HG03439 (cell line): ENCODE data around the gene ATP2C1.
"Not testable (repeated sequence)": the region's sequence is repeated elsewhere in the genome, so short reads cannot be mapped to it uniquely, and the experiment has no call there.

ENCODE experiments used
- ATAC-seq: cut with Tn5 transposase; IDR thresholded peaks from one replicate; pipeline ENCODE4 v1.9.1; 2021; ENCODE audit warnings: mild to moderate bottlenecking, moderate library complexity; ENCODE audit not compliant: unreplicated experiment

ATP2C1 gene, protein sequence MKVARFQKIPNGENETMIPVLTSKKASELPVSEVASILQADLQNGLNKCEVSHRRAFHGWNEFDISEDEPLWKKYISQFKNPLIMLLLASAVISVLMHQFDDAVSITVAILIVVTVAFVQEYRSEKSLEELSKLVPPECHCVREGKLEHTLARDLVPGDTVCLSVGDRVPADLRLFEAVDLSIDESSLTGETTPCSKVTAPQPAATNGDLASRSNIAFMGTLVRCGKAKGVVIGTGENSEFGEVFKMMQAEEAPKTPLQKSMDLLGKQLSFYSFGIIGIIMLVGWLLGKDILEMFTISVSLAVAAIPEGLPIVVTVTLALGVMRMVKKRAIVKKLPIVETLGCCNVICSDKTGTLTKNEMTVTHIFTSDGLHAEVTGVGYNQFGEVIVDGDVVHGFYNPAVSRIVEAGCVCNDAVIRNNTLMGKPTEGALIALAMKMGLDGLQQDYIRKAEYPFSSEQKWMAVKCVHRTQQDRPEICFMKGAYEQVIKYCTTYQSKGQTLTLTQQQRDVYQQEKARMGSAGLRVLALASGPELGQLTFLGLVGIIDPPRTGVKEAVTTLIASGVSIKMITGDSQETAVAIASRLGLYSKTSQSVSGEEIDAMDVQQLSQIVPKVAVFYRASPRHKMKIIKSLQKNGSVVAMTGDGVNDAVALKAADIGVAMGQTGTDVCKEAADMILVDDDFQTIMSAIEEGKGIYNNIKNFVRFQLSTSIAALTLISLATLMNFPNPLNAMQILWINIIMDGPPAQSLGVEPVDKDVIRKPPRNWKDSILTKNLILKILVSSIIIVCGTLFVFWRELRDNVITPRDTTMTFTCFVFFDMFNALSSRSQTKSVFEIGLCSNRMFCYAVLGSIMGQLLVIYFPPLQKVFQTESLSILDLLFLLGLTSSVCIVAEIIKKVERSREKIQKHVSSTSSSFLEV

DNA sequence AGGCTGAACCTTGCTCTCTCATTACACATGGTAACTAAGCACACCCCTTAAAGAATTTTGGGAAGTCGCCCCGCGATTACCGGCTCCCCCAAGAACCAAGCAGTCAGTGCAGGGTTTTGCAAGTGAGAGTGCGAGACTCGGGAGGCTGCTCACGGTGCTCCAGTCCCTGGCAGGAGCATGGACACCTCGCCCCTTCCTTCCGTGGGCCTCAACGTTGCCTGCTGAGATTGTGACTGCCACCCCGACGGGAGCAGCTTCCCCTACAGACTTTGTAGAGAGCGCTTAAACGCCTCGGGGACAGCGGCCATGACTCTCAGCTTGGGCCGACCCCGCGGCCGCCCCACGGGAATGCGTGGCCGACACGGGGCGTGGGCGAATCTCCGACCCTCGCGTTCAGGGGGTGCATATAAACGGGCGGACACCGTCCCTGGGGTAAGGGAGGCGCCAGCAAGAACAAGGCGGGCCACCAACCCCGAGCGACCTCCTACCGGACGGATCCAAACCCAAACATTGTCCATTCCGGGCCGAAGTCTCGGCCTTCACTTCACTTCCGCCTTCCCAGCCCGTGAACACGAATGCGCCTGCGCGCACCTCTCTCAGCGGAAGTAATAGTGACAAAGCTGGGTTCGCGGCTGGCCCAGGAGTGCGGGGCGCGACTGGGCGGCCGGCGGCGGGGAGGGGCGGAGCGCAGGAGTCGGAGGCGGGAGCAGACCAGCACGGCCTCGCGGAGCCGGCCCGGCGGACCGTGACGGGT is at the start of gene ATP2C1:
TSS of gene ATP2C1 (plus strand) at position 709 of the 754 bp plus-strand sequence. CDS start 686 bp downstream, outside the sequence.
- ATAC-seq, result peak; percentile 88

DNA sequence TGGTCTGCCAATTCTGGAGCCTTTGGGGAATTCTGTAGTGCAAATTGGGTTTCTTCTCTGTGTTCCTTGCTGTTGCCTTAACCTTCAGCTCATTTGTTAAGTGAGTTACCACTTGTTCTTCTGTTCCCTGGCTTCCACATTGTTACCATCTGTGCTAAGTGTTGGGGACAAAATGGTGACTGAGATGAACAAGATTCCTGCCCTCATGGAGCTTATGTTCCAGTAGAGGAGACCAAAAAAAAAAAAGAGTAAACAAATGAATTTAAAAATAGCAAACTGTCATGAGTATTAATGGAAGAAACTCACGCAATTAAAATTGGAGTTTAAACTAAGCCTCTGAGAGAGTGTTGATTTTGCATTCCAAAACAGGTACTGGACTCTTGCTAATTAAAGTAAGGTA is 49.4 kb upstream of the ATP2C1 start:
- ATAC-seq, result no peak

DNA sequence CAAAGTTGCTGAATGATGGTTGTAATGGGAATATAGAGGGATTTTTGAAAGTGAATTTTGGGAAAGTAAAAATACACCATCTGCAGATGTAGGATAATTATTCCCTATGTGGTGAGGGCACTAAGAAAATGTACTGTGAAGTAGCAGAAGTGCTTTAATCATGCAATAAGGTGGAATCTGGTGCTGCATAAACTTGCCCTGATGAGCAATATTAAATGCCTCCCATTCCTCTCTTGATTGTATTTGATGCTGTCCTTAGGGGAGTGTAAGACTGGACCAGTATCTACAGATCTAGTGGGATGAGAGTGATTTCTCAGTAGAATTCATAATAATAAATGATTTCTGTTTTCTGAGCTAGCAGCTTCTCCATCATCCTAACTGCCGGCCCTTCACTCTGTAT is 47.7 kb upstream of the ATP2C1 start:
- ATAC-seq, result no peak

DNA sequence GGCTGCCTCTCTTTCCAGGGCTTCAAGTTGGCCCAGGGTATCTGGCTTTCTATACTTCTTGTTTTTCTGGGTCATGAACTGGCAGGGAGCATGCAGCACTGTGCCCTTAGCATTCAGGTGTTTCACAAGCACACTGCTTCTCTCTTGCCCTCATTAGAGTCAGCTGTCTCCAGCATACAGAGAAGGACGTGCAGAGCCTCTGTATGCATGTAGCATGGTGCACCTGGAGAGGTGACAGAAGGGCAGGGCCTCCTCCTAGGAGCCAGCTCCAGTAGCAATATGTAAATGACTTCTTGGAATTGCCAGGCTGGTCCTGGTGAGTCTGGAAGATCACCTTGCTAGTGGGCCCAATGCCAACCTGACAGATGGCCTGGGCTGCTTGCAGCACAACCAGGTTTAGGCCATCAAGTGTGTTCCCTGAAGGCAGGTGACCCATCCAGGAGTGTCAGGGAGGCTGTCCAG is 44.8 kb upstream of the ATP2C1 start:
- ATAC-seq, result no peak

DNA sequence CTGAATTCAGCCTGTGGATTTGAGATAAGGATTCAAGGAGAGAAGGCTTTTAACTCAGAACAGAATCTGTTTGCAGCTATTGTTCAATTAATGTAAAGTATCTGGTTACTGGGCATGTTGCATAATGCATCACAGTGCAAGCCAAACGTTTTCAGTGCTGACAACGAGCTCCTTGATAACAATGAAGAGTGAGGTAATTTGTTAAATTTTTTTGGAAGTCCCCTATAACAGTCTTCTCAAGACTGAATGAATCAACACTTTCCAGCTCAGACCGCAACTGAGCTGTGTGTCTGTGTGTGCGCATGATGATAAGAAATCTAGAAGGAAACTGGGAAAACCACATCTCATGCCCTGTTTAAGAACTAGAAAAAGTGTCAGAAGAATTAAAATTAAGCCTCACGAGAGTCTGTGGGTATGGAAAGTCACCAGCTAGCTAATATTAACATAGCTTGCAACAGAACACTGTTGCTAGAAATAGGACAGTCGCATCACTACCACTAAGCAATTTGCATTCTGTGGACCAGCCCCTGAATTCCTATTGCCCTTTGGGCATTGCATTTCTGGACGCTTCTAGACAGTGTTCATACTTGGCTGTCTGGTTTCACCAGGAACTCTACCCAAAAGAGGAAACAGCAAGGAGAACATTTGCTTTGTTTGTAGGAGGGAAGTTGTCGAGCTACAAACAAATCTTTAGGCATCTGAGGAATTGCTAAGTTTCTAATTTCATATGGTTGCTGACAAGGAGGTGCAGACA is 43.7 kb upstream of the ATP2C1 start:
- ATAC-seq, result peak; percentile 81

DNA sequence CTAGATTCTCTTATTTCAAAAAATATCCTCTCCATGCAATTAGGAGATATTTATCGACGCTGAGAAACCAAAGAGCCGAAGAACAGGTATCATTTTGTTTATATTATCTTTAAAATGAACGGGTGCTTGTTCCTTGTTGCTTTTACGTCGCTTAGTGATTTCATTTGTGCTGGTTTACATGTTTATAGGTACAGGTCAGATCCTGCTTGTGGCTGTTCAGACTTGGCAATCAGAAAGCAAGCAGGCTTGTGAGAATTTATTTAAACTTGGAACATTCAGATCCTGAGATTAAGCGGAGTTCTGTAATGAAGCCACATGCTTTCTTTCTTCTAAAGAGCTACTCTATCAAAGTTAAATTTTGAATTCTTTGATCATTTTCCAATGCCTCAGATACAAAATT is 43.0 kb upstream of the ATP2C1 start:
- ATAC-seq, result no peak

DNA sequence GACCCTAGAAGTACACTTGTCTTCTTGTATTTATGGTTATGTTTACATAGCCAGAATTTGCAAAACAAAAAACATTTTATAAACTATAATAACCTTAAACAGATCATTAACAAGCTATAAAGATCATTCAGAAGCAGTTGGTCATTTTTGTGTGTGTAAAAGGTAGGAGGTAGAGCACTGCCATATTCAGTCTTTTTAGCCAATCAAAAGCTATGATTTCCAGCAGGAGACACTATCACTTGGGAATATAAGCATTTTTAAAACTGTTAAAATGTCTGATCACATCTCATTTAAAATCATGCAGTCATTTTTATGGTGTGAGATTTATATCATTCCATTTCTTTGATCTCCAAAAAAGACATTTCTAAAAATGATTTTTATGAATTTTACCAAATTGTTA is 42.6 kb upstream of the ATP2C1 start:
- ATAC-seq, result no peak

DNA sequence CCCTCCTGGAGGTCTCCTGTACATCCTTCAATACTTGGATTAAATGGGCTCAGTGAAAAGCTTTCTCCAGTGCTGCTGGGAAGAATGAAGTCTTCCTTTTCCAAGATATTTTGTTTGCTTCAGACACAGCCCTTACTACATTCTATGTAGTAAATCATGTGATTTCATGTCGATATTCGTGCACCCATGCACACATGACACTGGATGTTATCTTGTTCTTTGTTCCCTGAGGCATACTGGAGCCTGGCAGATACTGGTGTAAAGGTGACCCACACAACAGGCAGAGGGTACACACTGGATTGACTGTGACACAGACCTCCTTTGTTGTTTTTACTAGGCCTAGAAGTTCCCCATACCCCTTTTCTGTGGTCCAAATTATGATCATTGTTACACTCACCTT is 40.3 kb upstream of the ATP2C1 start:
- no peak for ATAC-seq

DNA sequence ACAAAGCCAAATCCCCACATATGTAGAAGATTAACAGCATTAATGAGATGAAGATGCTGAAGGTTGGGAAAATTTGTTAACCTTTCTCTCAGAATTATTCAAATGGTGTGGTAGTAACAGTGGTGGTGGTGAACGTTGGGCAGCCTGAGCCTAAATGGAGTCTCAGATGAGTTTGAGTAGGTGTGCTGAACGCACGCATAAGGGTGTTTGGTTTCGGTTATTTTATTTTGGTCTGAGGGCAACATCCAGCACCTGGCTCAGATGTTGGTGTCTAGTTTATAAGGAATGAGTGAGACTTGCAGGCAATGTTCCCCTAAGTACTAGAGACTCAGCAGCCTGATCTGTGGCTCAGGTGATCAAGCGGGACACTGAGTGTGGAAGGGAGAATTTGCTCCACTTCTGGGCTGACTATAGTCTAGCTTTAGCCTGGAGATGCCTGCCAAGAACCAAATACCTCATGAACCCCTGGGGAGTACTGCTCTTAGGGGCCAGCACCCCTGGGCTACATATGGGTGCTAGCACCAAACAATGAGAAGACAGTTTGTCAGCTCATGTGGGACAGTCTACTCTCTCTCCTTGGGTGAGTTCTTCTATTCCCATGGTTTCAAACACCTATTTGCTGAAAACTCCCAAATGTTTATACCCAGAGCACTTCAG is 39.5 kb upstream of the ATP2C1 start:
- peak; percentile 51 for ATAC-seq

DNA sequence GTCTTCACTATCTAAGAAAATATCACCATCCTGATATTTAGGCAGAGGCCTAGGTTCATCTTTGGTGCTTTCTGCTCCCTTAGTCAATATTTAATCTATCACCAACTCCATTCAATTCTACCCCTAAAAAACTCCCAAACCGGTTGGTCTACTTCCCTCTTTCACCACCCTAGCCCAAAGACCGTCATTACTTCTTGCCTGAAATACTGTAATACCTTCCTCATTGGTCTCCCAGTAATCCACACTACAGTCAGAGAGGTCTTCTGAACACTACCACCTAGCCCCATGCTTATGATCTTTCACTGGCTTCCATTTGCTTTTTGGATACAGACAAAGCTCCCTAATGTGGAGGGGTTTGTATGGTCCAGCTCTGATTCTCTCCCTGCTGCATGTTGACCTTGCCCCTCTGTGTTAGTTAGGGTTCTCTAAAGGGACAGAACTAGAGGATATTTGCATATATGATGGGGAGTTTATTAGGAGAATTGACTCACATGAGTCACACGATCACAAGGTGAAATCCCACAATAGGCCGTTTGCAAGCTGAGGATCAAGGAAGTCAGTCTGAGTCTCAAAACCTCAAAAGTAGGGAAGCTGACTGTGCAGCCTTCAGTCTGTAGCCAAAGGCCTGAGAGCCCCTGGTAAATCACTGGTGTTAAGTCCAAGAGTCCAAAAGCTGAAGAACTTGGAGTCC is 36.4 kb upstream of the ATP2C1 start:
- peak; percentile 34 for ATAC-seq

DNA sequence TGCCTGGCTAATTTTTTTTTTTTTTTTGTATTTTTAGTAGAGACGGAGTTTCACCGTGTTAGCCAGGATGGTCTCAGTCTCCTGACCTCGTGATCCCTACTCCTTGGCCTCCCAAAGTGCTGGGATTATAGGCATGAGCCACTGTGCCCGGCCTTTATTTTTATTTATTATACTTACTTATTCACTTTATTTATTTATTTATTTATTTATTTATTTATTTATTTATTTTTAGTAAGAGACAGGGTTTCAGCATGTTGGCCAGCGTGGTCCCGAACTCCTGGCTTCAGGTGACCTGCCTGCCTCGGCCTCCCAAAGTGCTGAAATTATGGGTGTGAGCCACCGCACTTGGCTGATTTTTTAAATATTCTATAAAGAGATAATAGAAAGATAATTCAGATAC is 31.8 kb upstream of the ATP2C1 start:
- ATAC-seq, result not testable (repeated sequence)

DNA sequence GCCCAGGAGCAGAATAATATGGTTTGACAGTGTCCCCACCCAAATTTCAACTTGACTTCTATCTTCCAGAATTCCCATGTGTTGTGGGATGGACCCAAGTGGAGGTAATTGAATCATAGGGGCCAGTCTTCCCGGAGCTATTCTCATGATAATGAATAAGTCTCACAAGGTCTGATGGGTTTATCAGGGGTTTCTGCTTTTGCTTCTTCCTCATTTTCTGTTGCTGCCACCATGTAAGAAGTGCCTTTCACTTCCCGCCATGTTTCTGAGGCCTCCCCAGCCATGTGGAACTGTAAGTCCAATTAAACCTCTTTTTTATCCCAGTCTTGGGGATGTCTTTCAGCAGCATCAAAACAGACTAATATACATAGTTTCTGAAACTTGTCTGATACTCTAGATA is 28.4 kb upstream of the ATP2C1 start:
- ATAC-seq, result no peak

DNA sequence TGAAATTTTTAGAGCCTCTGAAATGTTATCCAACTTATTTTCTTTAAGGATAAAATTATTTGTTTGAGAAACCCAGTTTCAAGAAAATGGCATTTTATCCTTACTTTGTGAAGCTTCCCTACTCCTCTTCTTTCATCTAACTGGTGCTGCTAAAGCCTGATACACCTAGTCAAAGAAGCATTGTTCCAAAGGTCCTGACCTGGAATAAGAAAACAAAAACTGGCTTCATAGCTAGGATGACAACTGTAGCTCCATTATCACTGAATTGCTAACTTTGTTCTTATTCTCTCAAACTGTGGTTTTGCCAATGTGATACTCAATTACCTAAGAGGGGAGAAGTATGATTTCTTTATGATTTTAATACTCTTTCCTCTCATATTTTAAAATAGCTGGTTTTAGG is 27.6 kb upstream of the ATP2C1 start:
- ATAC-seq, result no peak

DNA sequence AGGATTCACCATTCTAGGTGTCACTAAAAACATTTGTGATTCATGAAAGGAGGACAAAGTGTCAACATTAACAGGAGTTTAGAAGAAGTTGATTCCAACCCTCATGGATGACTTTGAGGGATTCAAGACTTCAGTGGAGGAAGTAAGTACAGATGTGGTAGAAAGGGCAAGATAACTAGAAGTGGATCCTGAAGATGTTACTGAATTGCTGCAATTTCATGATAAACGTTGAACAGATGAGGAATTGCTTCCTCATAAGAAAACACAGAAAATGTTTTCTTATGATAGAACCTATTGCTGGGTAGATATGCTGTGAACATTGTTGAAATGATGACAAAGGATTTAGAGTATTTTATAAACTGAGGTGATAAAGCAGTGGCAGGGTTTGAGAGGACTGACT is 23.5 kb upstream of the ATP2C1 start:
- ATAC-seq, result no peak

DNA sequence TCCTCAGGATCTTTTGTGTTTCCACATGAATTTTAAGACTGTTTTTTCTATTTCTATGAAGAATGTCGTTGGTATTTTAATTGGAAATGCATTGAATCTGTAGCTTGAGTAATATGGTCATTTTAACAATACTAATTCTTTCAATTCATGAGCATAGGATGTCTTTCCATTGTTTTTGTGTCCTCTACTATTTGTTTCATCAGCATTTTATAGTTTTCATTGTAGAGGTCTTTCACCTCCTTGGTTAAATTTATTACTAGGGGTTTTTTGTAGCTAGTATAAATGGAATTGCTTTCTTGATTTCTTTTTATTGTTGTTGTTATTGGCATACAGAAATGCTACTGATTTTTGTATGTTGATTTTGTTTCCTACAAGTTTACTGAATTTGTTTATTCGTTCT is 17.3 kb upstream of the ATP2C1 start:
- ATAC-seq, result no peak

DNA sequence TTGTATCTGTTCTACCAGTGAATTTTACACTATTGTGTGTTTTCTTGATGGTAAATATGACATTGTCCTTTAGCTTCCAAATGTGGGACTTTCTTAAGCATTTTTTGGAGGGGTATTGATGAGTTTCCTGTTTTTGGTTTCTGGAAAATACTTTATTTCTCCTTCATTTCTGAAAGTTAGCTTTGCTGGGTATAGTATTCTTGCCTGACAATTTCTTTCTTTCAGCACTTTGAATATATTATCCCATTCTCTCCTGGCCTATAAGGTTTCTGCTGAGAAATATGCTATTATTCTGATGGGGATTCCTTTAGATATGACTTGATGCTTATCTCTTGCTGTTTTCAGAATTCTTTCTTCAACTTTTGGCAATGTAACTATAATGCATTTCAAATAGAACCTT is 15.4 kb upstream of the ATP2C1 start:
- no peak for ATAC-seq

DNA sequence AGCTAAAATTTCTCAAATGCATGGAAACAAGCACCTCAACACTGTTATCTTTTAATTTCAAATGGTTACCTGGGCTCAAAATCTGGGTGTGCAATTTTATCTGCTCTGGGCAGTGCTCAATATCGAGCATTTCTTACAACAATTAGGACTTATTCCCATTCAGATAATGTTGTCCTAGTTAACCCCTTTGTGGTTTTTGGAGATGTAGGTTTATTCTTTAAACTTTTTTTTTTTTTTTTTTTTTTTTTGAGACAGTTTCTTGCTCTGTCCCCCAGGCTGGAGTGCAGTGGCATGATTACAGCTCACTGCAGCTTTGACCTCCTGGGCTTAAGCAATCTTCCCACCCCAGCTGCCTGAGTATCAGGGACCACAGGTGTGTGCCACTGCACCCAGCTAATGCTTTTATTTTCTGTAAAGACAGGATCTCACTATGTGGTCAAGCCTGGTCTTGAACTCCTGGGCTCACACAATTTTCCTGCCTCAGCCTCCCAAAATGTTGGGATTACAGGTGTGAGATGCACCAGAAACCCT is 4.4 kb upstream of the ATP2C1 start:
- ATAC-seq, result no peak

DNA sequence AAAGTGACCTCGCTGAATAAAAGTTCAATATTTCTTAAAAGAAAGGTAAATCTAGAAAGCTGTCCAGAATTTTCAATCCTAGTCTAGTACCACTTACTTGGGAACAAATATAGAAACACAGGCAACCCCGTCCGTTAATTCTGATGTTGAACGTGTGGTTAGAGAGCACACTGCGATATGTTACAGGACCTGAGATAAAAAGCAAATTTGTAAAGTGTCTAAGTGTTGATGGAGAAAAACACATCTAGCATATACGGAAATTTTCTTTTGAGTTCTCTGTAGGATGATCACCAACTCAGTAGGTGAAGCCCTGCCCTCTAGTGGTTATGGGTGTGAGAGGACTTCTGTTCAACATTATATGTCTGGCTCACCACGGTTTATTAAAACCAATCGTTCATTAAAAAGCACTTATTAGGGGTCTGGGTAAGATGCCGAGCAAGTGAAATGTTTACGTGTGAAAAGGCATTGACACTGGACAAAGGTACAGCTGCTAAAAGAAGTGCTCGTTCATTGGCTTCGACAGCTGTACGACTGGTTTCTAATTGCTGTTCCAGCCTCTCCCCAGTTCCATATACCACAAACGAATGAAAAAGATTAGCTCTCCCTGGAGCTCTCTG is 1.0 kb upstream of the ATP2C1 start:
- ATAC-seq, result peak; percentile 50
